ENCODE data around the gene E2F4.

- TF ChIP-seq POLR2A (IDR thresholded peaks at IDR 0.05) (no peak), CTCF (IDR thresholded peaks at IDR 0.05) (no peak)
Observed at GRCh38 chr16:67142342-67142741, 49.6 kb upstream of the E2F4 start.

All from heart left ventricle (tissue), 13 donors.